ENCODE data around the gene BAZ1B.

- TF ChIP-seq GATA2 (IDR thresholded peaks at IDR 0.05; ENCODE audit: low read depth, low read length) (no peak), GATA3 (IDR thresholded peaks at IDR 0.05; ENCODE audit: low read depth, low read length) (no peak)
These were observed 12.6 kb downstream of the BAZ1B start for GRCh38 chr7:73509463-73509862.
